ENCODE results near the gene ZNF442.
"Not testable (repeated sequence)": the region's sequence is repeated elsewhere in the genome, so short reads cannot be mapped to it uniquely, and the experiment has no call there.

ZNF442 gene

DNA sequence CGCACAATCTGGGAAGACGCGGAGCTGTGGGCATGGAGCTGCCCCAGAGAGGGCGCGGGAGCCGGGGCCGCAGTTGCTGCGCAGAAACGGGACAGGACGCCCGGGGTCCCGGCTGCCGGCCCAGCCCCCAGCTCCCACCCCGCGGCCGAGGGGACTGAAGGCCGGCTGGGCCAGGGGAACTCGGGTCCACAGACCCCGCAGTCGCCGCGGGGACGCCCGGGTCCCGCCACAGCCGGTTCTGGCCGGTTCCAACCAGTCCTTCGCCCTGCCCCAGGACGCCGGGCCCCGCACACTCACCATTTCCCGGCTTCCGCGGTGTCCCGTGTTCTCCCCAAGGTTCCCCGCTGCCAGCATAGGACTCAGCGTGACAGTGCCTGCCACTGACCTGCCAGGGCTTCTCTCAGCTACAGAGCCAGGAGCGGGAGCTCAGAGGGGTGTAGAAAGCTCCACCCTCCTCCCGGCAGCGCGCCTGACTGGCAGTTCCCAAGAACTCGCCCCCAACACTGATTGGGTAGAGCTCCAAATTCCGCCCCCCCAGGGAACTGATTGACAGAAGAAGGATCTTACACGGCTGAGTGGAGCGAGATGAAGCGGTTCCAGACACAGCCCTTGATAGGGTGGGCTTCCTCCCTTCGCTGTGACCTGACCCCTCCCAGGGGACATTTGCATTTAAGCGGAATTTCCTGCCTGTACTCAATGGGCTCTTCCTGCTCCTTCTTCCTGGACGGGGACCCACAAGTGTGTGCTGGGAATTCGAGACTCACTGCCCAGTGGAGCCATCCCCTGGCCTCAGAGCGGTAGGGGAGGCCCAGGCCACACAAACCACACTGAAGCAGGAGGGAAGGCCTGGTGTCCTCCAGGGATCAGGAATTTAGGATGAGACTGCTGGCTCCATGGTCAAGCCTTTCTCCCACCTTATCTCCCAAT lies at the start of gene ZNF442:
TSS of gene ZNF442 (minus strand) at position 448 of the 927 bp plus-strand sequence. CDS start 2,052 bp downstream, outside the sequence.
- Histone ChIP-seq H2AFZ (ENCODE audit: low read length, unreplicated experiment) (peak within 1 kb of the TSS; percentile 68), H3K36me3 (ENCODE audit: insufficient read depth, low read length) (no peaks in the 10 kb centered on the region), H3K4me3 (ENCODE audit: low read depth, low read length) (peak within 1 kb of the TSS; percentile 96), H3K79me2 (ENCODE audit: control insufficient read depth, insufficient read depth, low read length, unreplicated experiment) (peaks cover 11% of the 10 kb centered on the region), H3K27ac (ENCODE audit: low read depth, low read length) (peak within 1 kb of the TSS; percentile 85), H3K27me3 (ENCODE audit: insufficient read depth, low read length) (no peaks in the 10 kb centered on the region), H3K4me1 (ENCODE audit: control insufficient read depth, insufficient read depth, low read length, unreplicated experiment) (peaks cover 2% of the 10 kb centered on the region)

DNA sequence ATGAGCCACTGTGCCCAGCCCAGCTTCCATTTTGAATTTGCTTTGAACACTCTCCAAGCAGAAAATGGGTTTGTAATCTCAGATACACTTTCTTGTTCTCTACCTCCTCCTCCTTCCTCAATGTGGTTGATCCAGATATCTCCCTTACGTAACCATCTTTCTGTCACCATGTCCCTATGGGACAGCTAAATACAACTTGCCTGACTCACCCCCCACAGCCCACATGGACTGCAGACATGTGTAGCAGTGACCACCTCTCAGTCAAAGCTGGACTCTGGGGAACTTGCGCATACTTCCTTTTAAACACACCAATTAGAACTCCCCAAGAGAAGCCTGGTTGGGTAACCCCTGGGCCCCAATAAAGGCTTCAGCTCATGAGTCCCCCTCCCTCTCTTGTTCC lies 46.4 kb upstream of the ZNF442 start:
- H3K4me1 ChIP-seq (ENCODE audit: control insufficient read depth, insufficient read depth, low read length, unreplicated experiment): no peaks in the 10 kb centered on the region

DNA sequence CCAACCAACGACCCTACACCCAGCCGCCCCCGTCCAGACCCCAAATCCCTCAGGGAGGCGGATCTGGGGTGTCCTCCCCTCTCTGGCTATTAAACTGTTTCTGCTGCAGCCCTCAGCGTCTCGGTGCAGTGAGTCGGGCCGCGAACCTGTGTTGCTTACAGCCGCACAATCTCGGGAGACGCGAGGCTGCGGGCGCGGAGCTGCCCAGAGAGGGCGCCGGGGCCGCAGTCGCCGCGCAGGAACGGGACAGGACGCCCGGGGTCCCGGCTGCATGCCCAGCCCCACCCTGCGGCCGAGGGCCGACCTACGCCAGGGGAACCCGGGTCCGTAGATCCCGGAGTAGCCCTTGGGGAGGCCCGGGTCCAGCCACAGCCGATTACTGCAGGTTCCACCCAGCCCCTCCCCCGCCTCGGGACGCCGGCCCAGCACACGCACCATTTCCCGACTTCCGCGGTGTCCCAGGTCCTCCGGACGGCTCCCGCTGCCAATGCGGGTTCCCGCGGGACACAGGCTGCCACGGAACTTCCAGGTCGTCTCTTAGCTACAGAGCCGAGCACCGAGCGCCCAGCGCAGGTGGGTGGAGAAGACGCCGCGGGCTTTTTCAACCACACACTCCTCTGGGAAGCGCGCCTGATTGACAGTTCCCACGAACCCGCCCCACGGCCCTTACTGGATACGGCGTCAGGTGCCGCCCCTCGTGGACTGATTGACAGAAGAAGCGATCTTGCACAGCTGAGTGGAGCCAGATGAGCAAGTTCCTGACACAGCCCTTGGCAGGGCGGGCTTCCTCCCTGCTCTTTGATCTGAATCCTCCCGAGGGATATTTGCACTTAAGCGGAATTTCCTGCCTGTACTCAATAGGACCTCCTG lies 35.4 kb upstream of the ZNF442 start, which contains the start of gene ZNF799:
TSS of gene ZNF799 (minus strand) at position 639 of the 870 bp plus-strand sequence. CDS start at position 438, 201 bp downstream.
- H3K4me1 ChIP-seq (ENCODE audit: control insufficient read depth, insufficient read depth, low read length, unreplicated experiment): no peaks in the 10 kb centered on the region
- H3K27ac ChIP-seq (ENCODE audit: low read depth, low read length): peak within 1 kb of the TSS; percentile 67; the same call in 1 of the 2 replicates
- no peaks in the 10 kb centered on the region for H3K27me3 ChIP-seq (ENCODE audit: insufficient read depth, low read length)
- H3K79me2 ChIP-seq (ENCODE audit: control insufficient read depth, insufficient read depth, low read length, unreplicated experiment): peaks cover 3% of the 10 kb centered on the region
- H2AFZ ChIP-seq (ENCODE audit: low read length, unreplicated experiment): peak within 1 kb of the TSS; percentile 93
- no peaks in the 10 kb centered on the region for H3K36me3 ChIP-seq (ENCODE audit: insufficient read depth, low read length)
- peak within 1 kb of the TSS; percentile 90 for H3K4me3 ChIP-seq (ENCODE audit: low read depth, low read length)

More for the DNA sequence above, 46.4 kb upstream of the ZNF442 start:
- Histone ChIP-seq H3K36me3 (ENCODE audit: insufficient read depth, low read length) (no peaks in the 10 kb centered on the region), H3K79me2 (ENCODE audit: control insufficient read depth, insufficient read depth, low read length, unreplicated experiment) (no peaks in the 10 kb centered on the region), H3K27ac (ENCODE audit: low read depth, low read length) (no peak overlapping the region), H3K27me3 (ENCODE audit: insufficient read depth, low read length) (no peaks in the 10 kb centered on the region), H3K4me3 (ENCODE audit: low read depth, low read length) (no peak overlapping the region), H2AFZ (ENCODE audit: low read length, unreplicated experiment) (no peak overlapping the region)

DNA sequence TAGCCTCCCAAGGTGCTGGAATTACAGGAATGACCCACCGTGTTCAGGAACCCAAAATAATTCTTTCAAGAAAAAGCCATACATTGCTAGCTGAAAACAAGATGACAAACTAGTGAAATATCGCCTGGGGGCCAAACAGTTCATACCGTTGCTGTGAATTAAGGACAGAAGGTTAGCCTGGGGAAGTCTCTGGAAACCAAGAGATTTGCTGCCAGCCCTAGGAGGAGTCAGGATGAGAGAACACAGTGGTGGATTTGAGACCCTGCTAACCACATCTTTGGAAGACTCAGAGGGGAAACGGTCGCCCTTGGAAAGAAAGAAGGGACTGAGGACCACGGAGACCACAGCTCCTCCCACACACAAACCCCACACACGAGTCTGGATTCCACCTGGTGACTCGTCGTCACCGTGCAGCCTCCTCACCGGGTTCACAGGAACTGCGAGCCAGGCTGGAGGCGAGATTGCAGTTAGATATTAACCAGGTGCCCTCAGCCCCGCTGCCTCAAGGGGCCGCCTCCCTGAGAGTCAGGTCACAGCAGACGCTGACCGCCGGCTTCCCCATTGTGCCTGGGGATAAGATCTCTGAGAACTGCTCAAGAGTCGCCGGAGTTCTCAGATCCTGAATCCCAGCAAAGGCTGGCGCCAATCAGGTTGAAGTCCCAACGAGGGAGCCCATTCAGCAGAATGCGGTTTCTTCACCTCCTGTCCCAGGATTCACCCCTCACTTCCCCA lies 34.6 kb upstream of the ZNF442 start:
- Histone ChIP-seq H3K4me3 (ENCODE audit: low read depth, low read length) (peak overlapping the region; percentile 90), H2AFZ (ENCODE audit: low read length, unreplicated experiment) (peak overlapping the region; percentile 60)
- not testable (repeated sequence) for H3K27ac ChIP-seq (ENCODE audit: low read depth, low read length); H3K36me3 ChIP-seq (ENCODE audit: insufficient read depth, low read length); H3K27me3 ChIP-seq (ENCODE audit: insufficient read depth, low read length); H3K79me2 ChIP-seq (ENCODE audit: control insufficient read depth, insufficient read depth, low read length, unreplicated experiment); H3K4me1 ChIP-seq (ENCODE audit: control insufficient read depth, insufficient read depth, low read length, unreplicated experiment)

DNA sequence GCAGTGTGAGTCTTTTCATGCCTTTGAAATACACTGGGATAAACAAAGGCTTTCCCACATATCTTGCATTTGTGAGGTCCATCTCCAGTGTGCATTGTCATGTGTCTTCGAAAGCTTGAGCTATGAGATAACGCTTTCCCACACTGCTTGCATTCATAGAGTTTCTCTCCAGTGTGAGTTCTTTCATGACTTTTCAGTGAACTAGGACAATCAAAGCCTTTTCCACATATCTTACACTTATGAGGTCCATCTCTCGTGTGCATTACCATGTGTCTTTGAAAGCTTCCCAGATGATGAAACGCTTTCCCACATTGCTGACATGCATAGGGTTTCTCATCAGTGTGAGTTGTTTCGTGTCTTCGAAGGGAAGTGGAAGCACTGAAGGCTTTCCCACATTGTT lies 25.7 kb upstream of the ZNF442 start:
- not testable (repeated sequence) for H2AFZ ChIP-seq (ENCODE audit: low read length, unreplicated experiment); H3K4me3 ChIP-seq (ENCODE audit: low read depth, low read length); H3K27ac ChIP-seq (ENCODE audit: low read depth, low read length); H3K27me3 ChIP-seq (ENCODE audit: insufficient read depth, low read length); H3K79me2 ChIP-seq (ENCODE audit: control insufficient read depth, insufficient read depth, low read length, unreplicated experiment); H3K4me1 ChIP-seq (ENCODE audit: control insufficient read depth, insufficient read depth, low read length, unreplicated experiment)
- H3K36me3 ChIP-seq (ENCODE audit: insufficient read depth, low read length): peaks cover 15% of the 10 kb centered on the region

DNA sequence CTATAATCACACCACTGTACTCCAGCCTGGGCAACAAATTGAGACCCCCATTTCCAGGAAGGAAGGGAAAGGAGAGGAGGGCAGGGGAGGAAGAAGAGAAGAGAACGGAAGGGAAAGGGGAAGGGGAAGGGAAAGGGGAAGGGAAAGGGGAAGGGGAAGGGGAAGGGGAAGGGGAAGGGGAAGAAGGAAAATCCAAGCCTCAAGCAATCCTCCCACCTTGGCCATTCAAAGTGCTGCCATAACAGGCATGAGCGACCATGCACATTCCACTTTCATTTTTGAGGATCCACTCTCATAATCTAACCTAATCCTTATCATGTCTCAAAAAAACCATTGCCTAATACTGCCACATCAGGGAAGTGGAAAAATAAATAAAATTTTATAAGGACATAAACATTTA lies 20.9 kb upstream of the ZNF442 start:
- not testable (repeated sequence) for H3K4me1 ChIP-seq (ENCODE audit: control insufficient read depth, insufficient read depth, low read length, unreplicated experiment); H3K27ac ChIP-seq (ENCODE audit: low read depth, low read length); H2AFZ ChIP-seq (ENCODE audit: low read length, unreplicated experiment); H3K27me3 ChIP-seq (ENCODE audit: insufficient read depth, low read length); H3K79me2 ChIP-seq (ENCODE audit: control insufficient read depth, insufficient read depth, low read length, unreplicated experiment); H3K4me3 ChIP-seq (ENCODE audit: low read depth, low read length)
- H3K36me3 ChIP-seq (ENCODE audit: insufficient read depth, low read length): peaks cover 10% of the 10 kb centered on the region

DNA sequence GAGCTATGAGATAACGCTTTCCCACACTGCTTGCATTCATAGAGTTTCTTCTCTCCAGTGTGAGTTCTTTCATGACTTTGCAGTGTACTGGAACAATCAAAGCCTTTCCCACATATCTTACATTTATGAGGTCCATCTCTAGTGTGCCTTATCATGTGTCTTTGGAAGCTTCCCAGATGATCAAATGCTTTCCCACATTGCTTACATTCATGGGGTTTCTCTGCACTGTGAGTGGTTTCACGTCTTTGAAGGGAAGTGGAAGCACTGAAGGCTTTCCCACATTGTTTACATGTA lies 14.9 kb upstream of the ZNF442 start:
- 0 out of 2 replicates have a peak, but pooled peaks cover 4% of the 10 kb centered on the region for H3K36me3 ChIP-seq (ENCODE audit: insufficient read depth, low read length)
- H3K79me2 ChIP-seq (ENCODE audit: control insufficient read depth, insufficient read depth, low read length, unreplicated experiment): no peaks in the 10 kb centered on the region
- H3K27ac ChIP-seq (ENCODE audit: low read depth, low read length): no peak overlapping the region
- H2AFZ ChIP-seq (ENCODE audit: low read length, unreplicated experiment): no peak overlapping the region
- no peaks in the 10 kb centered on the region for H3K4me1 ChIP-seq (ENCODE audit: control insufficient read depth, insufficient read depth, low read length, unreplicated experiment)
- H3K27me3 ChIP-seq (ENCODE audit: insufficient read depth, low read length): no peaks in the 10 kb centered on the region
- H3K4me3 ChIP-seq (ENCODE audit: low read depth, low read length): no peak overlapping the region

DNA sequence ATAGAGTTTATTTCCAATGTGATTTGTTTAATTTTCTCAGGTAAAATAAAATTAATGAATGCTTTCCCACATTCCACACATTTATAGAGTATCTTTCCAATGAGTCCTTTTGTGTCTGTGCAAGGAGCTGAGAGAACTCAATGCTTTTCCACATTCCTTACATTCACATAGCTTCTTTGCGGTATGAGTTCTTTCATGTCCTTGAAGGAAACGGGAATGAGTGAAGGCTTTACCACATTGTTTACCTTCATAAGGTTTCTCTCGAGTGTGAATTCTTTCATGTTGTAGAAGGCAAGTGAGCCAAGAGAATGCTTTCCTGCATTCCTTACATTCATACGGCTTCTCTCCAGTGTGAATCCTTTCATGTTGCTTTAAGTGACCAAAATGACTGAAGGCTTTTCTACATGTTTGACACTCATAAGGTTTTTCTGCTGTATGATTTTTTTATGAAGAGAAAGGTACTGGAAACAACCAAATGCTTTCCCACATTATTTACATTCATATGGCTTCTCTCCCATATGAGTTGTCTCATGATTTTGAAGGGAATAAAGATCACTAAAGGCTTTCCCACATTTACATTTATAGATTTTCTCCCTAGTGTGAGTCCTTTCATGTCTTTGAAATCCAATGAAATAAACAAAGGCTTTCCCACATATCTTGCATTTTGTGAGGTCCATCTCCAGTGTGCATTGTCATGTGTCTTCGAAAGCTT lies 14.4 kb upstream of the ZNF442 start:
- Histone ChIP-seq H3K4me3 (ENCODE audit: low read depth, low read length) (no peak overlapping the region), H3K27ac (ENCODE audit: low read depth, low read length) (no peak overlapping the region), H2AFZ (ENCODE audit: low read length, unreplicated experiment) (no peak overlapping the region), H3K4me1 (ENCODE audit: control insufficient read depth, insufficient read depth, low read length, unreplicated experiment) (no peaks in the 10 kb centered on the region), H3K79me2 (ENCODE audit: control insufficient read depth, insufficient read depth, low read length, unreplicated experiment) (no peaks in the 10 kb centered on the region), H3K27me3 (ENCODE audit: insufficient read depth, low read length) (no peaks in the 10 kb centered on the region), H3K36me3 (ENCODE audit: insufficient read depth, low read length) (0 out of 2 replicates have a peak, but pooled peaks cover 4% of the 10 kb centered on the region)

DNA sequence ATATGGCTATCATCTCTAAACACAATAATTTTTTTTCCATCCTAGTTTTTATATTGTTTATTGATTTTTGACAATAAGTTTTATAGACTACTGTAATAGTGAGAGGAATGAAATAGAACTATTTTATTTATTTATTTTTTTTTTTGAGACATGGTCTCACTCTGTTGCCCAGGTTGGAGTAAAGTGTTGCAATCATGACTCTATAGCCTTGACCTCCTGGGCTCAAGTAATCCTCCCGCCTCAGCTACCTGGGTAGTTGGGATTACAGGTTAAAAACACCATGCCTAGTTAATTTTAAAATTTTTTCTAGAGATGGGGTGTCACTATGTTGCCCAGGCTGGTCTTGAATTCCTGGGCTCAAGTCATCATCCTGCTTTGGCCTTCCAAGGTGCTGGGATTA lies 8.5 kb upstream of the ZNF442 start:
- Histone ChIP-seq H3K4me1 (ENCODE audit: control insufficient read depth, insufficient read depth, low read length, unreplicated experiment) (no peaks in the 10 kb centered on the region), H2AFZ (ENCODE audit: low read length, unreplicated experiment) (no peak overlapping the region), H3K27me3 (ENCODE audit: insufficient read depth, low read length) (no peaks in the 10 kb centered on the region), H3K79me2 (ENCODE audit: control insufficient read depth, insufficient read depth, low read length, unreplicated experiment) (no peaks in the 10 kb centered on the region), H3K4me3 (ENCODE audit: low read depth, low read length) (no peak overlapping the region), H3K36me3 (ENCODE audit: insufficient read depth, low read length) (no peaks in the 10 kb centered on the region), H3K27ac (ENCODE audit: low read depth, low read length) (no peak overlapping the region)
